DMS53 treated with DMSO at 0.1 percent for 48 hours (cell line): ENCODE data around the gene CYP27C1.
A peak's percentile ranks its signal among the peaks of the same experiment; 100 is the strongest.
"Not testable (repeated sequence)": the region's sequence is repeated elsewhere in the genome, so short reads cannot be mapped to it uniquely, and the experiment has no call there.

Source experiments
- DNase-seq: peaks from one replicate; lab custom pipeline; 2025; ENCODE audit not compliant: unreplicated experiment; lab: John Stamatoyannopoulos, UW

CYP27C1 gene

GRCh38 chr2:127220102-127220767, at the start of gene CYP27C1:
Gene CYP27C1, minus strand, starts transcription at chr2:127220299. Its CDS starts 29 bp downstream, at chr2:127220270.
- DNase-seq: no peak

GRCh38 chr2:127261804-127262406, 41.8 kb upstream of the CYP27C1 start:
- DNase-seq: no peak

- no peak for DNase-seq
Measured at GRCh38 chr2:127259355-127259754, 39.3 kb upstream of the CYP27C1 start.

- DNase-seq: no peak
Measured at GRCh38 chr2:127256866-127257265, 36.8 kb upstream of the CYP27C1 start.

GRCh38 chr2:127256381-127256780, 36.3 kb upstream of the CYP27C1 start:
- DNase-seq: no peak

GRCh38 chr2:127255721-127256120, 35.6 kb upstream of the CYP27C1 start:
- no peak for DNase-seq

- no peak for DNase-seq
Measured at GRCh38 chr2:127255146-127255545, 35.0 kb upstream of the CYP27C1 start.

- DNase-seq: no peak
Measured at GRCh38 chr2:127254386-127254981, 34.4 kb upstream of the CYP27C1 start.

GRCh38 chr2:127241184-127241583, 21.1 kb upstream of the CYP27C1 start:
- not testable (repeated sequence) for DNase-seq

GRCh38 chr2:127239395-127239794, 19.3 kb upstream of the CYP27C1 start:
- DNase-seq: no peak

- DNase-seq: not testable (repeated sequence)
Measured at GRCh38 chr2:127237768-127238167, 17.7 kb upstream of the CYP27C1 start.

- no peak for DNase-seq
Measured at GRCh38 chr2:127235082-127235702, 15.1 kb upstream of the CYP27C1 start.

- no peak for DNase-seq
Measured at GRCh38 chr2:127233710-127234109, 13.6 kb upstream of the CYP27C1 start.

- DNase-seq: no peak
Measured at GRCh38 chr2:127231130-127231865, 11.2 kb upstream of the CYP27C1 start.

- DNase-seq: no peak
Measured at GRCh38 chr2:127229555-127229954, 9.5 kb upstream of the CYP27C1 start.

- DNase-seq: no peak
Measured at GRCh38 chr2:127228102-127228501, 8.0 kb upstream of the CYP27C1 start.

- DNase-seq: not testable (repeated sequence)
Measured at GRCh38 chr2:127227264-127227660, 7.2 kb upstream of the CYP27C1 start.

- DNase-seq: peak; percentile 98
Measured at GRCh38 chr2:127226520-127227263, 6.6 kb upstream of the CYP27C1 start.

GRCh38 chr2:127226132-127226519, 6.0 kb upstream of the CYP27C1 start:
- DNase-seq: no peak

GRCh38 chr2:127225186-127225960, 5.3 kb upstream of the CYP27C1 start:
- no peak for DNase-seq
